ENCODE results near the gene PSMB3.

DNA sequence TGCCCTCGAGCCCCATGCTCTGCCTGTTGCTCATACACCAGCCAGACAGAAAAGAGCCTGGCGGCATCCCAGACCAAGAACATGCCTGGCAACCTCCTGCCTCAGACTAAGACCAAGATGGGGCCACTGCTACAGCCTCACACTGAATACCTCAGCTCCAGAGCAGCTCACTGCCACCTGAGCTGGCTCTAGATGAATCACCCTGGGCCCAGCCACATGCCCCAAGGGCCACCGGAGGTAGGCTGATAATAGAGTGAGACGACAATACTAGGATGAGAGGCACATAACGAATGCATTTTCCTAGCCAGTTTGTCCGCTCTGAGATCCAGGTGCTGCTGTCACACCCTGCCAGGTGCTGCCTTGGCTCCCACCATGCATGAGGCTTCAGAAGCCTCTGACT lies 33.8 kb downstream of the PSMB3 start:
- TF ChIP-seq, protein P1, sequence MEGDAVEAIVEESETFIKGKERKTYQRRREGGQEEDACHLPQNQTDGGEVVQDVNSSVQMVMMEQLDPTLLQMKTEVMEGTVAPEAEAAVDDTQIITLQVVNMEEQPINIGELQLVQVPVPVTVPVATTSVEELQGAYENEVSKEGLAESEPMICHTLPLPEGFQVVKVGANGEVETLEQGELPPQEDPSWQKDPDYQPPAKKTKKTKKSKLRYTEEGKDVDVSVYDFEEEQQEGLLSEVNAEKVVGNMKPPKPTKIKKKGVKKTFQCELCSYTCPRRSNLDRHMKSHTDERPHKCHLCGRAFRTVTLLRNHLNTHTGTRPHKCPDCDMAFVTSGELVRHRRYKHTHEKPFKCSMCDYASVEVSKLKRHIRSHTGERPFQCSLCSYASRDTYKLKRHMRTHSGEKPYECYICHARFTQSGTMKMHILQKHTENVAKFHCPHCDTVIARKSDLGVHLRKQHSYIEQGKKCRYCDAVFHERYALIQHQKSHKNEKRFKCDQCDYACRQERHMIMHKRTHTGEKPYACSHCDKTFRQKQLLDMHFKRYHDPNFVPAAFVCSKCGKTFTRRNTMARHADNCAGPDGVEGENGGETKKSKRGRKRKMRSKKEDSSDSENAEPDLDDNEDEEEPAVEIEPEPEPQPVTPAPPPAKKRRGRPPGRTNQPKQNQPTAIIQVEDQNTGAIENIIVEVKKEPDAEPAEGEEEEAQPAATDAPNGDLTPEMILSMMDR (IDR thresholded peaks at IDR 0.05; ENCODE audit: insufficient read depth, low read length): no peak
- no peak for TF ChIP-seq GABPA (IDR thresholded peaks at IDR 0.05; ENCODE audit: low read depth)
